ENCODE data around the gene FMN2.
"Not testable (repeated sequence)": the region's sequence is repeated elsewhere in the genome, so short reads cannot be mapped to it uniquely, and the experiment has no call there.

FMN2 gene

DNA sequence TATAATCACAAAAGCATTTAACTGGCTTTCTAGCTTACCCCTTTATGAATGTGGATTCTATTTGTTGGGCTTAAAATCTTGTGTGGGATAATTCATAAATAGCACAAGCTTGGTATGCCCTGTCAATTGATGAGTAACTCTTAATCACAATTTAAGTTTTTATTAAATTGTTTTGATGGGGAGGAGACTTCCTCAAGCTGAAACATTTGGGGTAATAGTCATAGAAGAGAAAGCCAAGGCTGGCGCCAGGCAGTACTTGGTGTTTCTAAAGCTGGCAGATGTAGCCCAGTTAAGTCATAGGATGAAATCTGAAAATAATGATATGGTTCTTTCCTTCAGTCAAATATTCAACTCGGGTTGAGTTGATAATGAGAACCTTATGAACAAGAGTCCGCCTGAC, 167.2 kb downstream of the FMN2 start:
- FAIRE-seq: no peak

DNA sequence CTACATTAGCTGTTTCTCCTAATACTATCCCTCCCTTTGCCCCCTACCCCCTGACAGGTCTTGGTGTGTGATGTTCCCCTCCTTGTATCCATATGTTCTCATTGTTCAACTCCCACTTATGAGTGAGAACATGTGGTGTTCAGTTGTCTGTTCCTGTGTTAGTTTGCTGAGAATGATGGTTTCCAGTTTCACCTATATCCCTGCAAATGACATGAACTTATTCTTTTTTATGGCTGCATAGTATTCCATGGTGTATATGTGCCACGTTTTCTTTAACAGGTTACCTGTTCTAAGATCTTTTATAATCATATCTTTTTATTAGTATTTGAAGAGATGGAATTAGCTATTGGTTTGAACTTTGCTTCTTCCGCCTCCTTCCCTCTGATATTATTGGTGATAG, 172.8 kb downstream of the FMN2 start:
- not testable (repeated sequence) for FAIRE-seq

DNA sequence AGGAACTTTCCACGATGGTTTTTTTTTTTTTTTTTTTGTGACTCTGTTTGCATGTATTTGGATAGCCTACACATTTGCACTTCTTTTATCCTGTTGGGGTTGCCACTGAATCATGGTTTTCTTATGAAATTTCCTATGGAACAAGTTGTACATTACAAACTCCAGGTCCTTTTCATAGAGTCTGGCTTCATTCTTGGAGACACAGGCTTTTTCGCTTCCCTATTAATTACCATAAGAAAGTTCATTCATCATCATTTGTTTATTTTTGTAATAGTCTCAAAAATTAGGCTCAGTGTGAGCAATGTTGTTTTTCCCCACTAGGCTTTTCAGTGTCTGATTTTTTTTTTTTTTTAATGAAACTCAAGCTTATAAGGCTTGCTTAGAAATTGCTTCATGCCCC, 179.4 kb downstream of the FMN2 start:
- no peak for FAIRE-seq

DNA sequence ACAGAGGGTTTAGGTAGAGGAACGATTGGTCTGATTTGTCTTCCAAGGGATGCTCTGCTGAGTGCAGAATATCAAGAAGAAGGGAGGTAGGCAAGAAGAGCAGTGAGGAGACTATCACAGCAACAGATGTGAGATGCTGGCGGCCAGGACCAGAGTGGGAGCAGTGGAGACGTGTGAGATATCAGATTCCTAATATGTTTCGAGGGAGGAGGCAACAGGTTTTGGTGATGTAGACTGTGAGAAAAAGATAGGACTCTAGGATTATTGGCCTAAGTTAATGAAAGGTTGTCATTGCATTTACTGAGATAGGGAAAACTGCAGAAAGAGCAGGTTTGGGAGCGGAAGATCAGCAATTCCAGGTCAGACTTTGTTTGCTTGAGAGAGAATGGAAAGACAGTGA, 182.9 kb downstream of the FMN2 start:
- no peak for FAIRE-seq

DNA sequence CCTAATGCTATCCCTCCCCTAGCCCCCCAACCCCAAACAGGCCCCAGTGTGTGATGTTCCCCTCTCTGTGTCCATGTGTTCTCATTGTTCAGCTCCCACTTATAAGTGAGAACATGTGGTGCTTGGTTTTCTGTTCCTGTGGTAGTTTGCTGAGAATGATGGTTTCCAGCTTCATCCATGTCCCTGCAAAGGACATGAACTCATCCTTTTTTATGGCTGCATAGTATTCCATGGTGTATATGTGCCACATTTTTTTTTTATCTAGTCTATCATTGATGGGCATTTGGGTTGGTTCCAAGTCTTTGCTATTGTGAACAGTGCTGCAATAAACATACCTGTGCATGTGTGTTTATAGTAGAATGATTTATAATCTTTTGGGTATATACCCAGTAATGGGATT, 183.5 kb downstream of the FMN2 start:
- FAIRE-seq: not testable (repeated sequence)

DNA sequence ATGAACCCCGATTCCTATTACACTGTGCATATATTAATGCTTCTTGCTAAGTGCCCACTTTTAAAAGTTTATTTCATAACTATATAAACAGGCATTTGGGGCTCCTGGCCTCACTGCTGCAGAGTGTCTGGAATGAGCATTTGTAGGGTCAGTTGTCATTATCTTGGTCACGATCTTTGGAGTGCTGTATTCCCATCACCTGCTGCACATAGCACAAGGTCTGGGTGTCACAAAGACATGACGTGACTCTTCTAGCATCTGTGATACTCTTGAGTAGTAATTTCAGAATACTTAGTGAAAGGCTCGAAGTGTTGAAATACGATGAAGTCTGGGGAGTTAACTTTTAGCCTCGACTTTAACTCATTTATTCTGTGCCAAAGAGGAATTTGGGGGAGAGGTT, 186.4 kb downstream of the FMN2 start:
- no peak for FAIRE-seq

DNA sequence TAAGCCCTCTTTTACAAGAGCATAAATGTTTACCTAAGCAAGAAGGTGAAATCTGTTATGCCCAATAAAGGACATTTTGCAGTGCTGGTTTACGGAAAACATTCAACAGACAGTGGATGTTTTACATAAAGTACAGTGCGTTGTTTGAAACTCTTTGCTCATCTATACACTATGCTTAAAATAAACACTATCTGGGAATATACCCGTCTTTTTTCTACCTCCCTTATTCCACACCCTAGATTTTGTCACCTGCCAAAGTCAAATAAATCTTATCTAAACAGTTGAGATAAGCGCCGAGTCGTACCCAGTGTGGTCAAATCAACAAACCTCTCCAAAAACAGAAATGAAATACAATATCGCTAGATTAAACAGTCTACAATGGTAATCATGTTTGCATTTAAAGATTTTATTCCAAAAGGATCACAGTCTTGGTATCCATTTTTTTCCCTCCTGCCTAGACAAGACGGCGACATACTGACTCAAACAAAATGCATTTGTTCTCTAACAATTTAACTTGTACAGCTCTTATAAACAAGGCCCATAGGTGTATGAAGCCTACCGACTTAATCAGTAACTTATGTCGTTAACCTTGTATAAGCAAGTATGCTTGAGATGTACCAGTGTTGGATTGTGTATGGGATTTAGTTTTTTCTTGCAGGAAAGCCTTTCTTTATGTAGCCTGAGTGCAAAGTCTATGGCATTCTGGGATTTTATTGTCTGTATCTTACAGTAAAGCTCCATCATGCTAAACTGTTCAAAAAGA, 189.1 kb downstream of the FMN2 start:
- no peak for FAIRE-seq

DNA sequence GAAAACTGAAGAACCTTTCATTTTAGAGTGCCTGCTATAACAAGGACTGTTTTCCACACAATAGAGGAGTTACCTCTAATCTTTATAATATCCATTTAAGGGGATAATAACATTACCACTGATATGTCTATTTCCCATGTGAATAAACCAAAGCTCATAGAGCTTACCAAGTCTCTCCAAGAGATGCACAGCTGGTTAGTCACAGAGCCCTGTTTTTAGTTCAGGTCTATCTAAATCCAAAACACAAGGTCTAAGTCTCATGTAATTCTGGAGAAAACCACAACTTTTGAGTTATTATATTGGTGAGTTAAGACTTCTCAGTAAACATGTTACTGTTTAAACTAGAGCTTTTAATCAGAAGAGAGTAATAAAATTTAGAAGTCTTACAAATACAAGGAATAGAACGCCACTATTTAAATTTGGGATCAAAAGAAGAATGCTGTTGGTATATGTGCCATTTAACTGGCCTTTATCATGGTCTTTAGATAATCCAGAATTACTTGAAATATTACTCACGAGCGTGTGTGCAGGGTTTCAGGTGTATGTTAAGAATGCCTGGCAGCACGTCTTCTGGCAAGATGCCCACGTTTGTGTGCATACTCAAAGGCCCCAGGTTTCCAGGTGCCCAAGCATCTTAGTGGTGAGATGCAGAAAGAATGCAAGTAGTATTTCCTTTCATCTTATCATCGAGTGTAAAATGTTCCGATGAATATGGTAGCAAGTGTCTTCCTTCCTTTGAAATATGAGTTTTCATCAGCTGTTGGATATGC, 190.6 kb downstream of the FMN2 start:
- no peak for FAIRE-seq

DNA sequence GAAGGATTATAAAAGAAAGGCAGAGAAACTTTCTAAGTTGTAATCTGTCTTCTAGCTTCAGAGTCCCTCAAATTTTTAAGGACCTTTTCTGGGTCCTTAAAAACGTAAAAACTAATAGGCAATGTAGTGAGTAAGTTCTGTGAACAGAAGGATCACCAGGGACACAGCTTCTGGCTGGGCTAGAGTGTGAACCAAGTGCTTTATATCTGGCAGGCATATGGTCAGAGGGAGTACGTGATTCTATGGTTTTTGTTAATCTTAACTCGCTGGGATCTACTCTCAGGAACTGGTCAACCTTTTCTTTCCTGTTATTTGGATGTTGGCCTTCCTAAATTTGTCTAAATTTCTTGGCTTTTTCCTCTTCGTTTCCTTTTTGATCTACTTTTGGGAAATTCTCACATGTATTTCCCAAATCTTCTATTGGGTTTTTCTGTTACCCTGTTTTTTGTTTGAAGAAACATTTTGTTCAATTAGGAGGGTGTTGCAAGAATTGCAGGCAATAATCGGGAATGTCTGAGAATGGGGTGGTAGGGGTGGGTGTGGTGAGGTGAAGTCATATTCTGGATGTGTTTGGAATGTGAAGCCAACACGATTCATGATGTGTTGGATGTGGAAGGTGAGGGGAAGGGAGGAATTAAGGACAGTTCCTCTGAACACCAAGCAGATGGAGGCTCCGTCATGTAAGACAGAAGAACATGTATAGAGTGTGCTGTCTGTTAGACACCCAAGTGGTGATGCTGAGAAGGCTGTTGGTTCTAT, 193.2 kb downstream of the FMN2 start:
- no peak for FAIRE-seq

DNA sequence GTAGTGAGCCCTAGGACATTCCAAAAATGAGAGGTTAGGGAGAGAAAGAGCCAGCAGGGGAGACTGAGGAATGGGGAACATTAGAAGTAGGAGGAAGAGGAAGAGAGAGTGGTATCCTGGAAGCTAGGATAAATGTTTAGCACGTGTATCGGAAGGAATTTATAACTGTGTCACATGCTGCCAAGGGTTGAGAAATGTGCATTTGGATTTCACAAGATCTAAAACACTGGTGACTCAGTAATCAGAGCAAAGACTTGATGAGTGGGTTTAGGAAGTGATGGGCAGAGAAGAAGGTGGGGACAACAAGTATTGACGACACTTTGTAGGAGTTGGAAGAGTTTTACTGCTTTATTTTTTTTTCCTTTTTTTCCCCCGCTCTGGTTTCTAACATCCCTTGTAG, 193.9 kb downstream of the FMN2 start:
- no peak for FAIRE-seq

DNA sequence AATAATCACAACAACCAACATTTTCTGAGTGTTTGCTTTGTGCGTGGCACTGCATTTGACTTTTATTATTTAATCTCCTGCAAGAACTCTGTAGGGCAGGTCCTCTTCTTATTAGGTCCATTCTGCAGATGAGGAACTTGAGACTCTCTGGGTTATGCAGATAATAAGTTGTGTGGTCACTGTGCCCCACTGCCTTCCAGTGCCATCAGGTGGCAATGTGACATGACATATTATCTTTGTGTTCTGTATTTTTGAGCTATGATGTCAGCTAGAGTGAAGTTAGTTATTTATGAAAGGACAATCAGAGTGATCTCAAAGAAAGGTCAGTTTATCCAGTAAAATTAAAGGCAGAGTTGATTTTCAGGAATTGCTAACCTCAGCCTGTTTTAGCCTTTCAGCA, 196.0 kb downstream of the FMN2 start:
- no peak for FAIRE-seq

DNA sequence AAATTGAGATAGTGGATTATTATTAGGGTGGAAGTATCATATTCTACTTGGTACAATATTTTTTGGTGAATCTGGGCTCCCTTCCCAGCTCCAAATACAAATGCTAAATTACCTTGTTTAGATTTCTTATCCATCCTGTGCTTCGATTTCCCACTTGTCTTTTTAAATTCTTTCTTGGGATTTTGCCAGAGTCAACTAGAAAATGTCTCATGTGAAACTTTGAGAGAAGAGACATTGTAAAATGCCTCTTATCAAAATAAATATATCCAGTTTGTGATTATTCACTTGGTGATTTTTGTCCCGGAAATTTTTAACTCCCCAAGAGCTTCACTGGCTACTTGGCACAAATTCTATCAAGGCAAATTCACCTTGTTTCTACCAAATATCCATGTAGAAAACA, 202.0 kb downstream of the FMN2 start:
- no peak for FAIRE-seq

DNA sequence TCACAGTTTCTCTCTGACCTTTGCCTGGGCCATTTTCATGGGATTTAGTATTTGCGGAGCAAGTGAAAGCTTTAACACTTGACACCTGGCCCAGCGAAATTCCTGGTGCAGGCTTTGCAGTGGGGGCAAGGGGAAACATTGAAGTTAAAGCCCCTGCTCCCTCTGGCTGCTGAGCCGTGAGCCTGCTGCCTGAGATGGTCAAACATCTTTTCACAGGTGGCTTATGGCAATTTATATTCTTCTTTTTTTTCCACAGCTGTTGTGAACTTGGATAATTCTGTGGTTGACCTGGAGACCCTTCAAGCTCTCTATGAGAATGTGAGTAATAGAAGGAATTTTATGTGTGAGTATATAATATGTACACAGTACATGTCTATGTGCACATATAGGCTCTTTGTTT, 202.9 kb downstream of the FMN2 start:
- no peak for FAIRE-seq

DNA sequence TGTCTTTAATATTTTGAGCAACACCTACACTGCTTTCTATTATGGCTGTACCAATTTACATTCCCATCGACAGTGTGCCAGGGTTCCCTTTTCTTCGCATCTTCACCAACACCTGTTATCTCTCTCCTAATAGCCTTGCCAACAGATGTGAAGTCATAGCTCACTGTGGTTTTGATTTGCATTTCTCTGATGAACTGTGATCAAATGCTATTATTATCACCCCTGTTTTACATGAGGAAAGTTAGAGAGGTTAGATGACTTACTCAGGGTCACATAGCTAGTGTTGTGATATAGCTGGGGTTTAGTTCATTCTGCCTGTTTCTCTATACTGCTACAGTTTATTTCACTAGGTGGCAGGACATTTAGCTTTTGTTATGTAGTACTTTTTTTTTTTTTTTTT, 204.1 kb downstream of the FMN2 start:
- no peak for FAIRE-seq

DNA sequence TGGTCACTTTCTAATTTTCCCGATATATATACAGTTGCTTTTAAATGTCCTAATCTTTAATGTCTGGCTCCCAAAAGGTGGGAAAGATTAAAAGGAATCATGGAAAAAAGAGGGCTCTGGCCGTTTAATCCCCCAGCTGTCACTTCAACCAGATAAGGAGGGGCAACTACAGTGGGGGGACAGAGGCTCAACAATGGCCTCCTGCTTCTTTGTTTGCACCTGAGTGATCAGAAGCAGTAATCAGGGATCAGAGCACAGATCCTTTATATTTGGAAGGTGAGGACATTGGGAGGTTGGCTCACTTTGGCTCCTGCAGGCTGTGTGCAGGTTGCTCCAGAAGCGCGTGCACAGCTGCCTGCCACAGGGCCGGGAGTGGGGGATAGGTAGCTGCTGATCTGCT, 212.8 kb downstream of the FMN2 start:
- FAIRE-seq: no peak

DNA sequence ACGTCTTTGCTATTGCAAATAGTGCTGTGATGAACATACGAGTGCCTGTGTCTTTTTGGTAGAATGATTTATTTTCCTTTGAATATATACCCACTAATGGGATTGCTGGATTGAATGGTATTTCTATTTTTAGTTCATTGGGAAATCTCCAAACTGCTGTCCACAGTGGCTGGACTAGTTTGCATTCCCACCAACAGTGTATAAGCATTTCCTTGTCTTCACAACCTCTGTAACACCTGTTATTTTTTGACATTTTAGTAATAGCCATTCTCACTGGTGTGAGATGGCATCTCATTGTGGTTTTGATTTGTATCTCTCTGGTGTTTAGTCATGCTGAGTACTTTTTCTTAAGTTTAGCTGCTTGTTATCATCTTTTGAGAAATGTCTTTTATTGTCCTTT, 215.0 kb downstream of the FMN2 start:
- no peak for FAIRE-seq

DNA sequence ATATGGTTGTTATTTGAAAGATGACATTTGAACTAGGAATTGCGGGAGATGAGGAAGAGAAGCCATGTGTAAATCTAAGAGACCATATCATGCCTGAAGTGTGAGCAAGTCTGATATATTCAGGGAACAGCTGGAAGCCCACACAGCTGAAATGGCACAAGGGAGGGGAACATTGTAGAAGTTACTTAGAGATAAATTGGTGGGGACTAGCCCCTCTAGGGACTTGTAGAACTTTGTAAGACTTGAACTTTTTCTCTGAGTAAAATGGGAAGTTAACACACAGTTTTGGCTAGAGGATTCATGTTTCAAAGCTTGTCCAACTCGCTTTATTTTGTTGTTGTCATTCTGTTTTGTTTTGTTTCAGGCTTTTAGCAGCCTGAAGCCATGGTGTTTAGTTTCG, 216.4 kb downstream of the FMN2 start:
- no peak for FAIRE-seq

DNA sequence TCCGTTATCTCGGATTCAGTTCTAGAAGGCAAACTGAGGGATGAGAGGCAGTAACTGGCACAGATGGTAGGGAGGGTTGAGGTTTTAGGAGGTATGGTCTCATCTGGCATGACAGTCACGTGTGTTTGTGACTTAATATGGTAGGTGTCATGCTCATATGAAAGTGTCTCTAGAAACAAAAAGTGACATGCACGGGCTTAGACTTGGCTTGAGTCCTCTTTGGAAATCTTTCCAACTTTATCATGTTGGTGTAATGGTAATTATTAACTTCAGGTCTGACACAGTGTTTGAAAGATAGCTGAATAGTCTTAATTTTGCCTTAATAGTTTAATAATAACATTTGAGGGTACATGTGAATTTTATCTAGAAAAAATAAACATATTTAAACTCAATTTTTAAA, 218.1 kb downstream of the FMN2 start:
- no peak for FAIRE-seq

DNA sequence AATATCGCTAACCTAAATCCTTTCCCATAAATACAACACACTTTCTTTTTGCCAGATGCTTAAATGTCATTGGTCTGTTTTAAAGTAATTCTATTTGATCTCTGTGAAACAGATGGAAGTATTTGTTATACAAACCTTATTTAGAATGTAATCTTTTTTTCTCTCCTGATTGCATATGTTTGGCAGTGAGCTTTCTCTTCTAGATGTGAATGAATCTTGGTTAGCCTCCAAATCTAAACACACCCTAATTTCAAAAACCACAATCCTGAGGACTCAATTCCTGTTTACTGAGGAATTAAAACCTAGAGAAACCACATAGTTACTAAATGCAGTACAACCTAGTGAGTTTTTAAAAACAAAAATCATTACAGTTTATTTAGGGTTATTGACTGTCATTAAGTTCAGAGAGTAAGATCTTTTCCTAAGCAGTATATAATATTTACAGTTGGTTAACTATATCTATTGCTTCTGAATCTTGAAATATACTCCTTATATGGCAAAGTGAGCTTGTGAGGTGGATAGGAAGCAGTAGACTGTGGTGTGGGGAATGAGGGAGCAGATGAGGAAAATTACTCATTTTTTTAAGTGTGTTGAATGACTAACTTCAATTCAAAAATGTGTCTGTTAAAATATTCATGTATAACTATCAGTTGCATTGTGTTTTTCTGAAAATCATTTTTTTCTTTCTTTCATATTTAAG, 218.7 kb downstream of the FMN2 start:
- no peak for FAIRE-seq

DNA sequence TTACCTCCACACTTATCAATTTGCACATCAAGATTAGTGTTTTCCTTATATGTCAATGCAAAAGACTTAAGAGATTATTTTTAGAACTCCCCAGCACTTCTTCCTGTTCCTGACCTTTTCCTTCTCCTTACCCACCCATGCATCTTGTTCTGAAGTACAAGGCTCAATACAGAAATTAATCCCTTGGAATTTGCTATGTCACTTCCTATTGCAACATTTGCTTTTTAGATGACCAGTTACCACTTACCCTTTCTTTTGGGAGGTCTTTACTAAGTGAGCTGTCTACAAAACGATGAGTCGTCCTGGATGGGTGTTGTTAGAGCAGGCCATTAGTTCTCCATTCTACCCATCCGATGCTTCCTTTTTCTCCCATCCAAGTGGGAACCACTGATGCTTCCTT, 221.2 kb downstream of the FMN2 start:
- no peak for FAIRE-seq

DNA sequence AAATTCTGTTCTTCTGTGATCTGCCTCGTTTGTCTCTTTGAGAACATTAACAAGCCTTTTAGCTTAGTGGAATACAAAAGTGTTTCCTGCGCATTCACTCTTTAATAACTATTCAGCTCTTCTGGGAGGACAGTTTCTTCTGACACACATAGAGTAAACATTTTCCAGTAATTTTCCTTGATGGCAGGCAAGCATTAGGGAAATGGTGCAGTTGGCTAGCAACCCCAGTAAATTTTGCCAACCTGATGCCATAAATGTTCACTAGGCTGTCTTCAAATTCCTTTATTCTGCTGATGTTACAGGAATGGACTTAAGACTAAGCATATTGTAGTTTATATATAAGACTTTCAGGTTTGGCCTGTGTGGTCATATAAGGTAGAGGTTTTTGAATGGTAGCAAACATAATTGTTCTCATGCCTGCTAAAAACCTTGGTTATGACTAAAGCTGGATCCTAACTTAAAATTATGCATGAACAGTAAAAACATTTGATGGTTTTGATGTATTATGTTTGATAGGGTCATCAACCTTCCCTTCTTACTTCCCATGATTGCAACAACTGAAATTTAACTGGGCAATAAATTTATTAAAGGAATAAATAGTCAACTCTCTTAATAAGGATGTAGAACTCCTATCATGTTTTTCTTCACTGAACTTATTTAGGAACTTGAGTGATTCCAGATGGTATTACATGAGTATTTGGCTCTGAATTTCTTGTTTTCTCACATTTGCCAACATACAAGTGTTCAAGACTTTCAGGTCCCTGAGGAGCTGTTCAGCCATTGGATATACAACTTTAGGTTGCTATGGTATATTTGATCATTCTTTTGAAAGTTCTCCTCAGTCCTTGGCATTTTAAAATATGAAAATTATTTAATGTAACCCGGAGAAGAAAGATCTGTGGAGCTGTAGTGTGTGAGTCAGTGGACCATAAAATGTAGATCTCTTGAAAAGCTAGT, 223.4 kb downstream of the FMN2 start:
- no peak for FAIRE-seq

DNA sequence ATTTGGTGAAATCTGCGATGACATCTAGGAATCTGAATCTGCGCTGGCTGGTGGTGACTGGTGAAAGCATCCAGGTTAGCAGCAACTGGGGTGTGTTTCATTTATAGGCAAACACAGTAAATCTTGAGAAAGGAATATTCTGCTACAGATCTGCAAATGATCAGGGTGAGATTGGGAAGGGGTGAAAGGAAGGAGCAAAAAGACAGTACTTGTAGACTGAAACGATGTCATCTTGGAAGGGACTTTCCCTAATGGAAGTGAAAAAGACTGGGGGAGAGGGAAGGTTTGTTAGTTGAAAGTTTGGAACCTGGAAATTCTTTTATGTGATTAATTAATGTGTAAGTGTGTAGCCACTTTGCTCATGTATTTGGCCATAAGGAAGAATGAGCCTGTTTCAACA, 228.3 kb downstream of the FMN2 start:
- no peak for FAIRE-seq
